ENCODE data around the gene SLC2A5. TPM values are rescaled to one million over a fixed set of nuclear protein-coding genes. Genes with fewer than 3 reads are reported as not detected.

SLC2A5 gene
- total RNA-seq, 4 donors from 2014 or later: 12.4 to 730 (median 340) TPM

DNA sequence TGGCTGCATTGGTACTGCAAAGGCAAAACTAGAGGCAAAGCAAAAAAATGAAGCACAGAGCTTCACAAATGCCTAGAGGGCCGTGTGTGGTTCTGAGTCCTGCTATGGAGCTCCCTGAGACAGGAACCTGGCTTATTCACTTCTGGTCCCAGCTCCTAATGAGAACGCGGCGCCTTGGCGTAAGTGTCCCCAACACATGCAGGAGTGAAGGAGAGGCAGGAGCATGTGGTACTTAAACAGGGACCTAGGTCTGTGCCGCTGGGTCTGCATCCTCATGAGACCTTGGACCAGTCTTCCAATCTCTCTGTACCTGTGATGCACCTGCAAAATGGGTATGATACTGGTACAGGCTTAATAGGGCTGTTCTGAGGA lies 28.8 kb downstream of the SLC2A5 start:
- no peaks in the 10 kb centered on the region for H3K4me1 ChIP-seq
- H3K9me3 ChIP-seq: peaks cover 0 to under 1% (median 0%) of the 10 kb centered on the region in 4 donors
- H3K27me3 ChIP-seq: no peaks in the 10 kb centered on the region
- TF ChIP-seq POLR2A (IDR thresholded peaks at IDR 0.05) (no peak), CTCF (IDR thresholded peaks at IDR 0.05) (no peak)
- peaks cover 0 to 41% (median 0%) of the 10 kb centered on the region in 3 donors for H3K36me3 ChIP-seq
- no peak overlapping the region for H3K27ac ChIP-seq
- no peak for DNase-seq
- no peak overlapping the region for H3K4me3 ChIP-seq

GRCh38 chr1:9039761-9040658 lies 29.4 kb downstream of the SLC2A5 start:
- Histone ChIP-seq H3K27me3 (no peaks in the 10 kb centered on the region), H3K9me3 (peaks cover 0 to 7% (median 0%) of the 10 kb centered on the region in 4 donors), H3K4me3 (no peak overlapping the region), H3K4me1 (no peaks in the 10 kb centered on the region), H3K27ac (no peak overlapping the region), H3K36me3 (peaks cover 0 to 41% (median 0%) of the 10 kb centered on the region in 3 donors)
- DNase-seq: no peak
- TF ChIP-seq CTCF (IDR thresholded peaks at IDR 0.05): no peak
- no peak for TF ChIP-seq POLR2A (IDR thresholded peaks at IDR 0.05)

DNA sequence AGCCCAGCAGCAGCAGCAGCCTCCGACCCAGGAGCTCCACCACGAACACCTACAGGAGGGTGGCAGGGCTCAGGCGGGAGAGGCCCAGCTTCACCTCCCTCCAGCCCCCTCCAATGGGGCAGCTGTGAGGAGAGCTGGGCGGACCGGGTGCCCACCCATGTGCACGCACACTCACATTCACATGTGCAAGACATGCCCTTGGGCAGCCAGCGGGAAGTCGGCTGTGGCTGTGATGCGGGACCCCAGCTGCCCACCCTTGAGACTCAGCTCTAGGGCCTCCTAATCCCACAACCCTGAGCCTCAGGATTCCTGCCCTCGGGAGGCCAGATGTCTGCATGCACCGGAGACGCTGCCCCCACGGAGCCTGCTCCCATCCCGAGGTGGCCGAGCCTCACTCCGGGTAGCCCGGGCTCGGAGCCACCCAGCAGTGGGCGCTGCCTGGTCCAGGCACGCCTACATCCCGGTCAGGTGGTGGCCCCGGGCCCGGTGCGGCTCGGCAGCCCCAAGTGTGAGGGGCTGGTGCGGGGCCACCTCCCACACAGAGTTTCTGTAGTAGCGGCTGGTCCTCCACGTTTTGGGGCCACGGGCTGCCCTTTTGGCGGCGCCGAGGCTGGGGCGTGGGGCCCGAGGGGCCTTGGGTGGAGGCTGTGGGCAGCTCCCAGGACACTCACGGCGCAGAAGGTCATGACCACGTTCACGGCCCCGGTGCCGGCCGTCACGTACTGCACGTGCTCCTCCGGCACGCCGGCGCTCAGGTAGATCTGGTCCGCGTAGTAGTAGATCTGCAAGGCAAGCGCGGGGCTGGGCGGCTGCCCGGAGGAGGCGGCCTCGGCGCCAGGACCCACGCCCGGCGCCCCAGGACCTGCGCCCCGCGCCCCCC lies 30.3 kb downstream of the SLC2A5 start:
- Histone ChIP-seq H3K9me3 (peaks cover 0 to 7% (median 0%) of the 10 kb centered on the region in 4 donors), H3K27me3 (no peaks in the 10 kb centered on the region), H3K4me1 (no peaks in the 10 kb centered on the region), H3K4me3 (no peak overlapping the region), H3K27ac (no peak overlapping the region), H3K36me3 (peaks cover 0 to 41% (median 0%) of the 10 kb centered on the region in 3 donors)
- no peak for DNase-seq
- no peak for TF ChIP-seq POLR2A (IDR thresholded peaks at IDR 0.05)
- no peak for TF ChIP-seq CTCF (IDR thresholded peaks at IDR 0.05)

GRCh38 chr1:9038338-9038650 lies 31.1 kb downstream of the SLC2A5 start:
- TF ChIP-seq POLR2A (IDR thresholded peaks at IDR 0.05): no peak
- no peak for TF ChIP-seq CTCF (IDR thresholded peaks at IDR 0.05)
- peaks cover 0 to 41% (median 0%) of the 10 kb centered on the region in 3 donors for H3K36me3 ChIP-seq
- no peak overlapping the region for H3K4me3 ChIP-seq
- DNase-seq: no peak
- H3K4me1 ChIP-seq: no peaks in the 10 kb centered on the region
- H3K27me3 ChIP-seq: no peaks in the 10 kb centered on the region
- H3K27ac ChIP-seq: peak overlapping the region in 1 of 4 donors; percentile 65
- peaks cover 0 to 7% (median 0%) of the 10 kb centered on the region in 4 donors for H3K9me3 ChIP-seq

DNA sequence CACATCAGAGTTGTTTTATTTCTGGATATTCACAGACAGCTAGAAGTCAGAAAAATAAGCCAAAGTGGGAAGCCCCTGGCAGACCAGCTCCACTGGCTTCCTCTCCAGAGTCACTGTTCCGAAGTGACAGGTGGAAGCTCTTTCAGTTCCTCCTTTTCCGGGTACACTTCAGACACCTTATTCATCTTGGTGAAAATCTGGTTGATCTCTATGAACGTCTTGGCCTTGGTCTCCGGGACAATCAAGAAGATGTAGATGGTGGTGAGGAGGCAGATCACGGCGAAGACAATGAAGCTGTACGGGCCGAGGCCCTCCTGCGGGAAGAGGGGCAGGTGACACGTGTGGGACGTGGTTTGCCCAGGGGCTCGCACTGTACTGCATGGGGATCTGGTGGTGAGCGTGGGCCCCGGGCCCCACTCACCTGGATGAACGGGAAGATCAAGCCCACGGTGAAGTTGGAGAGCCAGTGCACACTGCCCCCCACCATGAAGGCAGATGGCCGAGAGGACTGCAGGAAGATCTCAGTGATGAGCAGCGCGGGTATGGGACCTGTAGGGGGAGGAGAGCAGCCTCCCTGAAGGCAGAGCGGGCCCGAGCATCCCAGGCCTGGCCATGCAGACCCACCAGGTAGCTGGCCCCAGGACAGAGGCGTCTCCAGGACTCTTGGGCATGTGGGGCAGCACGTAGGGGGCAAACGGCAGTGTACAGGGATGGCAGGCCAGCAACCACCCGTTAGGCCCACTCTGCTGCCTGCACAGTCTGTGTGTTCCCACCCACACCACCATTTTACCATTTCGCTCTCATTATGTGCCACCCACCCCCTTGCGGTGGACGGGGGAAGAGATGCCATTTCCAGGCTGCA lies 31.7 kb downstream of the SLC2A5 start:
- peaks cover 0 to 41% (median 0%) of the 10 kb centered on the region in 3 donors for H3K36me3 ChIP-seq
- no peak overlapping the region for H3K4me3 ChIP-seq
- no peaks in the 10 kb centered on the region for H3K4me1 ChIP-seq
- no peaks in the 10 kb centered on the region for H3K27me3 ChIP-seq
- H3K9me3 ChIP-seq: peaks cover 0 to 7% (median 0%) of the 10 kb centered on the region in 4 donors
- H3K27ac ChIP-seq: peak overlapping the region in 1 of 4 donors; percentile 65
- peak in 1 of 3 donors; percentile 29 for DNase-seq
- TF ChIP-seq CTCF (IDR thresholded peaks at IDR 0.05): no peak
- TF ChIP-seq POLR2A (IDR thresholded peaks at IDR 0.05): no peak

Measured in Peyer's patch (tissue), 4 donors.